HG03060 (cell line): ENCODE results near the gene RBMS3.
"Not testable (repeated sequence)": the region's sequence is repeated elsewhere in the genome, so short reads cannot be mapped to it uniquely, and the experiment has no call there.

Experiments used
- ATAC-seq: cut with Tn5 transposase; IDR thresholded peaks from one replicate; pipeline ENCODE4 v1.9.1; 2021; ENCODE audit warnings: low read depth, moderate number of reproducible peaks; ENCODE audit not compliant: unreplicated experiment

The RBMS3 gene

DNA sequence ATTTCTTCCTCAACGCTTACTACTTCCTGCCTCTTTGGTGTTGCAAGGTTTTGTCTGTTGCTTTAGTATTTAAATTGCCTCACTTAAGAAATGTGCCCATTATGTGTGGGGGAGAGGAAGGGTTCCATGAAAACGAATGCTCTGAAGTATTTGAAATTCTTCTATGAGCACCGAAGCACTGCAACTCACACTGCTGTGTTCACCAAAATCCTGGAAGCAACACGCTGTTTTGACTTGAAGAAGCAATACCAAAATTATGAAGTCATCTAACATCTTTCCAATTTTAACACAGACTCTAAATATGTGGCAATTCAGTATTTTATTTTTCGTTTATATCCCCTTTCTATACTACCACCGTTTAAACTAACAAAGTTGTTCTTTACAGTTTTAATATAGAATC lies 101.5 kb downstream of the RBMS3 start:
- ATAC-seq, result no peak

DNA sequence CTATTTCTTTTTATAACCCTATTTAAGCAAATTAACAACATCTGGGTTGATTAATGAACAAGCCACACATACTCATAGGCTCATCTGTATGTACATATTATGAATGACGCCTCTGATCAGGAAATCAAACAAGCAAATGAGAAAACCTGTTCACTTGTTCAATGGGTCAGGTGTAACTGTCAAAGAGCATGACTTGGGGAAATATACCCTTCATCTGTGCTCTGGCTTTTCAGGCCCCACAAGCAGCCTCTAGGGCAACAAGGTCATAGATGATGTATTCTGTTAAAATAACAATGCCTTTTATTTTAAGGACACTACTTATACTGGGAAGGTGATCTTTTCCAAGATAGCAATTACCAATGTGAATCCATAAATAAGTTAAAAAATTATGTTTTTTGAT lies 102.0 kb downstream of the RBMS3 start:
- no peak for ATAC-seq

DNA sequence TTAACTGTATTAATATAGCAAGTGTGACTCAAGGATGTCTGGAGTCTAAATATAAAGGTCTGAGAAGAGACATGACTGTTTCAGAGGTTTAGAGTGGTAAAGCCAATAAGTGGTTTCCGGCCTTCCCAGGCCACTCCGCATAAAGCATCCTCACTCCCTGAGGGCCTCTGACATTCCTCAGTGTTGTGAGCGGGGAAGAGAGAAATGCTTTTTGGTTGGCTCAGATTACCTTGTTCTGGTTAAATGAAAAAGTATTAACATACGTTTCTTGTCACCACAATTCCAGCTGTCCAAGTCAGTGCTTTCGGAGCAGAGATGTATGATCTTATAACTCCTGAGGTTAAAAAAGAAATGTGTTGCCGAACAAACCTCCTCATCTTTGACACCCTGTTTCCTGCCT lies 103.8 kb downstream of the RBMS3 start:
- no peak for ATAC-seq

DNA sequence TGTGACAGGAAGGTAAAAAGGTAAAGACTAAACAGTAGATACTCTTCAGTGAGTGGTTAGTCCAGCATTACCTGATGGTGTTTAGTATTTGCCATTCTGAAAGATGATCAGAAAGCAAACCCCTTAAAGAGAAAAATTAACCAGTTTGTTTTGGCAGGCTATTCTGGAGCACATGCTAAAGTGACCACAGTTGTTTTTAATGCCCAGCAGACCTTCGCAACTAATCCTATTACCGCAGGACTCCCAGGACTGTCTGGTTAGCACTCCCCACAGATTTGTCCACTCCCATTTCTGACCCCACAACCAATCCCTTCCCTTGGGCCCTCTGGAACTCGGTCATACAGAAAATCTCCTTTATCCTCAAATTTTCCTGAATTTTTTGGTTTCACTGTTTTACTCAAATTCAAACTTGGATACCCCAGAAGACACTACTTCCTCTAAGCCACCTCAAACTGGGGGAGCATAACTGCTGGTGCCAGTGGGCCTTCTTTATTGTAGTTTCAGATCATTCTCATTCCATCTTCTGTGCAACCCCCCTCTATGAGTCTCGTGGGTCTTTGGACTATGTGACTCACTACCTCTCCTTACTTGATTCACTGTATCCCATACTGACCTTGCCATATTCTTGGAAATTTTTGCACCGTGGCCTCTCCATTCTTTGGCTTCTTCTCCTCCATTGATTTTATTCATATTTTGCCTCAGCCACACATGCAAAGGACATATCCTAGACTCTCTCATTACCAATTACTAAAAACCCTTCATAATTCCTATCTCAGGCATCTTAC lies 104.4 kb downstream of the RBMS3 start:
- ATAC-seq, result no peak

DNA sequence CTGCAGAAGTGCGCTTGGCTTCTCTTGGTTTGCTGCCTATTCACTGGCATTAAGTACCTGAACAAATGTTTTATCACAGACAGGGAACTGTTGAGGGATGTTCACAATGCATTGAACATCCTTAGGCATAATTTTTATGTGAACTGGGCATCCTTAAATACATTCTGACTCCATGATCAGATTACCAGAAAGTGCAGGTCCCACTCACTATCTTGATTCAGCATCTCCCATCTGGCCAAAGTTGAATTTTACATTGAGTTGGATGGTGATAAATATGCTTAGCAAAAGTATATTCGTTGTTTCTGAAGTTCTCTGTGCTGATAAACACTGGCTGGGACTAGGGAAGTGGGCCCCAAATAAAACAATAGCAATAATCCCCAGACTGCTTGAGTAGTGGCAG lies 108.5 kb downstream of the RBMS3 start:
- no peak for ATAC-seq

DNA sequence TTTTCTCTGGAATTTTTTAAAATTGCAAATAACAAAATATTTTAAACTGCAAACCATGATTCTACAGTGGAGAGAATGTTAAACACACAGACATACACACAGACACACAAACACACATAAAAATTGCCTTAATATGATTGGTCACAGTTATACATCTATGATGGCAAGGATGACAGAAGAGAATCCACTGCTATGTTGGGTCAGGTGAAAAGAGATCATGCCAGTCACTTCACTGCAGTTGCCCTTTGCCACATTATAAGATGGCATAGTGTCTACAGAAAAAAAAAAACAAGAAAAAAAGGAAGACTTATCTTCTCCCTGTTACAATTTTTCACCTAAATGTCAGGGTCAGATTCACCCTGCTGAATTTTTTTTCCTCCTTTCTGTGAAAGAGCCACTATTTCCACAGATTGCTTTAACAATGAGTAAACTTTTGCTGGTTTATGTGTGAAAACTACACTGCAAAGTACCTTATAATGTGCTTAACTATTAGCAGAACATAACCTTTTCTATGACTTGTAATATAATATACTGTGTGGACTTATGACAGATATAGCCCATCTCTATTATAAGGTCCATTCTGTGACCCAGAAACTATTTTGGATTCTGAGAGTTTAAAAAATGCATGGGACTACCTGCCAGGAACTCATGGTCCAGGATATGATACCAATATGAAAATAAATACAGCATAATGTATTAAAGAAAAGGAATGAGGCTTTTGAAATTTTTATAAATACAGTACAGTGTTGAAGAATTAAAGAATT lies 111.9 kb downstream of the RBMS3 start:
- ATAC-seq, result no peak

DNA sequence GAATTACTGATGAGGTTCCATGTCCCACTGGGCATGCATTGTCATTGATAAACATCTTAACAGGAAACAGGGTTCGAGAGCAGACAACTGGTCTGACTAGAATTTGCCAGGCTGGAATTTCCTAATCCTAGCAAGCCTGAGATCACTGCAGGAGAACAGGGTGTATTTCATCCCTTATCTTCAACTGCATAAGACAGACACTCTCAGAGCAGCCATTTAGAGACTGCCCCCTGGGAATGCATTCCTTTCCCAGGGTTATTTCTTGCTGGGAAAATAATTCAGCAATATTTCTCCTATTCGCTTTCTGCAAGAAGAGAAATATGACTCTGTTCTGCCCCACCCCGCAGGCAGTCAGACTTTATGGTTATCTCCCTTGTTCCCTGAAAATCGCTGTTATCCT lies 113.1 kb downstream of the RBMS3 start:
- not testable (repeated sequence) for ATAC-seq

DNA sequence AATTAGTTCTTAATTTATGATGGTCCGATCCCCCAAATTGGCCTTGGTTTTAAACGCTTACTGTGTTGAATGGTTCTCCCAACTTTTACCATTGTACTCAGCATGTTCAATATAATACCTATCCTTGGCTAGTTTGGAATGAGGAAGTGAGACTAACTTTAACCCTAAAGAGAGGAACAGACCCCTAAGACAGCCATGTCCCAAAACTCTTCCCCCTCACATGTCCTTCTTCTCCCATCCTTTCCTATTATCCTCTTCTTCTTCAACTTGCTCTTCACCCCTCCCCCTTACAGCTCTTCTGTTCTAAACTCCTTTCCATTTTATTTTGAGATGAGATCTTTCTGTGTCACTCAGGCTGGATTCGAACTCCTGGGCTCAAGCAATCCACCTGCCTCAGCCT lies 116.5 kb downstream of the RBMS3 start:
- no peak for ATAC-seq

DNA sequence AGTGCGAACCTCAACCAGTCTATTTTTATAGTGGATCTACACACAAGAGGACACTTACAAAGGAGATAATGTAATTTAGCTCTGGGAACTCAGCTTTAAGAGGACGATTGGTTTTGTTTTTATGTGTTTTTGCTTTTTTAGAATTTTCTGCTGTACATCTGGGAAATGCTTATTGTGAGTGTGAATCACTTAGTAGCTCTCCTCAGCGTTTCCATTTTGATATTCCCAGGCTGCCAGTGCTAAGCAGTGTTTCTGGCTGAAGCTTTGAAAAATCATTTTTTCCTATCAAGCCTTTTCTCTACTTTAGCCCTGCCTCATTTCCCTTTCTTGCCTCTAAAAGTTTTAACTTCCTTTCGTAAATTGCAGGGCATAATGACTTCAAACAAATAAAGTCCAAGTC lies 117.9 kb downstream of the RBMS3 start:
- ATAC-seq, result no peak

DNA sequence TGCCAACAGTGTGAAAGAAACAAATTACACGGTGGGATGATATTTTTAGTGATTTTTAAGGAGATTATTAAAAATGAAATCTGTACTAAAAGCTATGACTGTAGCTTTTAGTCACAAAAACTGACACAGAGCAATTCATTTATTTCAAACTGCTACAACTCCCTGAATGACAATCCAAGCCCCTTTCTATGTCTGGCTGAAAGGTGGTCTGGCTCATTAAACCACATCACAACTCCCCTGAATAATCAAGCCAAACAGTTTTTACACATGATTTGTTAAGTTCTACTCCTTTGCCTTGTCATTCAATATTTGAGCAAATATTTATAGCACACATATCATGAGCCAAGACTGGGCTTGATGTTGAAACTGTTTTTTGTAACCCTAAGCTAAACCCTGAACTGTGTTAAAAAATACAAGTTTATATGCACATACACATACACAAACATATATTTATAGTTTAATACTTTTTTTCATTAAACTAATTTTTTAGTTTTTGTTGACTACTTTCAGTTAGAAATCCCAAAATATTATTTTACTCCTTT lies 125.5 kb downstream of the RBMS3 start:
- no peak for ATAC-seq

DNA sequence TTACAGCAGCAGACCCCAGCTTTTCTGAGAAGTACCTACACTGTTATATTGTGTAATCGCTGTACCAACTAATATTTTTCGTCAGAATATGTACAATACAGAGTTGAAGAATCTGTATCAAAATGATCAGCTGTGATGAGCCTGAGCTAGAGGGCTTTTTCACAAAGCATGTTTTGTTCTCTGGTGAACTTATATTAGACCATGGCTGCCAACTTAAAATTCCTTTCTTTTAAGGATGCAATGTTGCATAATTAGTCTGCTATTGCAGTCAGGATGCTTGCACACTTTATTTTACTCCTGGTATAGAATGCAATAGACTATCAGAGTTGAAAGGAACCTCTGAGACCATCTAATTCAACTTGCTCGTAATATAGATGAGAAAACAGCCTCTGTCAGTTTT lies 127.8 kb downstream of the RBMS3 start:
- no peak for ATAC-seq

DNA sequence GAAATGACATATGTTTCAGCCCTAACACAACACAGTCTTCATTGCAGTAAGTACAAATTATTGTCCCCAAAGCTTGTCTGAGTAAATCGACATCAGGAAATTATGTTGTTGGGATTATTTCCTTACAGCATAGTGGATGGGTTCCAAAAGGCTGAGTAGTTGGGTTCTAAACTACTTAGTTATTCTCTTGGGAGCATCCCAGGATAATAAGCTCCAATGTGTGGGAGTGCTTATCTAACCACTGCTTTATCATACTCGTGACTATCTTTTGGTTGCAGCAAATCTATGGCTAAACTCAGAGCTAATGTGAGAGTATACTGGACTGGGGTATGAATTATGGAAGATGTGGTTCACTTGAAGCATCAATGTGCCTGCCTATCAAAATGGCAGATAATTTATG lies 128.5 kb downstream of the RBMS3 start:
- ATAC-seq, result no peak

DNA sequence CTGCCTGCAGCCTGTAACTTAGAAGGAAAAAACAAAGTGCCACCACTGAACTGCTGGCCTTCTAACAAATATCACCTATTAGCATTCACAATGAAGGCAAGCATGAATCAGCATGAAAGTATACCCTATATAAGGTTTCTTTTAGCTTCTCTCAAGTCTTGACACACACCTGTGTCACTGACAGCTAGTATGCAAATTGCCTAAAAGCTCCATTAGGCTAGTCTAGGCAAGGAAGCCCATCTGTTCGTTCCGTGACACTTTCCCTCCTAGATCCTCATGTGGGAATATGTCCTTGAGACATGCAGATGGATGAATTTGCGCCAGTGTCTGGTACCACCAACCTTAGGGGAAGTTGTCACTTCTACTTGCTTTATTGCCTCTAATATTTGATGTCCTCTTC lies 129.3 kb downstream of the RBMS3 start:
- ATAC-seq, result no peak

DNA sequence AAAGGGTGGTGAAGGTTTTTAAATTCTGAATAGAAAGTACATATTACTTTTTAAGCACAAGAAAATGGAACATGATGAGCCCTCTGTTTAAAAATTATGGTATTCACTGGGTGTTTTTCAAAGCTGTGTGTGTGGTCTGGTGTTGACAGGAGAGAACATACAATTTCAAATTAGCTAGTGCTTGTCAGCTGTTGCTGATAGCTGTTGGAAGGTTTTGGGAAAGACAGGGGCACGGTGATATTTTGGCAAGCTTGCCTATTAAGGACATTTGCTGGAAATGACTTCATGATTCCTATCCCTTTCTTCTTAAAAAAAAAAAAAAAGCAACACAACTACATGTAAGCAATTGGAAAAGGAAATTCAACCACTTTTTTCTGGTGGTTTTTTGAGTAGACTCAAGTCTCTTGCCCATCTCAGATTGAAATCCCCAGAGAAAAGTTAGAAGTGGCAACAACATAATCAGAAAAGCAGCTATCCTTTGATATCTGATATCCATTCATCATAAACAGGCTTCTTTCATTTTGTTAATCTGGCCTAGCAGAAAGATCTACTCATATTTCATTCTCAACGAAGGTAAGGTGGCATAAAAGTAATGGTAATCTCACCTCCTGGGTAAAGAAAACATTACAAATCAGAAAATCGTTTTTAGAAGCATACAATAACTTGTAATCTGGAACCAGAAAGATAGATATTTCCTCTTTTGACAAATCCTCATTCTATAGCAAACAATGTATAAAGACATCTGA lies 130.0 kb downstream of the RBMS3 start:
- ATAC-seq, result no peak

DNA sequence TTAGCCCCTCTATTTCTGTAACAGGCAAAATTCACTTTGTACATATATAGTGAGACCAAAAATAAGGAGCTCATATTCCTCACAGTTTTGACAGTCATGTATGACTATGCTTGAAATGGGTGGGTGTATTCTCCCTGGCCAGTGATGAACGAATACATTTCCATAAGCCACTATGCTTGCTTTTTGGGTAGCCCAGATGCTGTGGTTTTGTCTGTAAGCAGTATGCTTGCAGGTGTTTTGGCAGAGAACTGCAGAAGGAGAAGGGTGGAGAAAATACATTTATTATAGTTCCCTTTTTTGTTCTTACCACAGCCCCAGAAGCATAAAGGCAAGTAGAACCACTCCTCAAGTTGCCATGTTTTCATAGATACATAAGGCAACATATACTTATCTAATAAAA lies 131.2 kb downstream of the RBMS3 start:
- ATAC-seq, result peak; percentile 72

DNA sequence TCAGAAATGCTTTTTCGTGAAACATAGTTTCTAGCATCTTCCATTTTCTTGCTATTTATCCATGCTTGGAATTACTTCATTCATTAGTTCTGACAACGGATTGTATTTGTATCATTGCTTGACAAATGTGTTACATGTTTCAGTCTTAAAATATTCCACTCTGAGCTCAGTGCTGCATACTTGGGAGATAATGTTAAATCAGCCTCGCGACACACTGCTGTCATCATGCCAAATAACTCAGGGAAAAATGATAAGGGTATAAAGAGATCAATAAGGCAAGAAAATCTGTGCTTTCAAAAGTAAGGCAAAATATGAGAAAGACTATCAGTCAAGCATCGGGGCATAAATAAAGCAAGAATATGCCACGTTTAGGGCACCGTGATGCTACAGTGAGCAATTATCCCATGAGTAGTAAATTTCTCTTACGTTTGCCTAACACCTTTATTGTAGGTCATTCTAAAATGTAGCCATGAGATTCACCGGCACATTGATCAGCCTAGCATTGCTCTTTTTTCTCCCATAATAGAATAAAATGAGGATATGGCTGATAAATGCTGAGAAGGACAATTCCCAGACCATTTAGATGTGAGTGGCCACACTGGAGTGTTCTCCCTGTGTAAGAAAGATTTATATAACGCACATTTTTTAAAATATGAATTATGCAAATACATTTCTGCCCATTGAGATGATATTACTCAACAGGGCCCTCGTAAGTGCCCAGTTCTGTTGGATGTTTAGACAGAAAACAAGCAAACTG lies 133.8 kb downstream of the RBMS3 start:
- no peak for ATAC-seq

DNA sequence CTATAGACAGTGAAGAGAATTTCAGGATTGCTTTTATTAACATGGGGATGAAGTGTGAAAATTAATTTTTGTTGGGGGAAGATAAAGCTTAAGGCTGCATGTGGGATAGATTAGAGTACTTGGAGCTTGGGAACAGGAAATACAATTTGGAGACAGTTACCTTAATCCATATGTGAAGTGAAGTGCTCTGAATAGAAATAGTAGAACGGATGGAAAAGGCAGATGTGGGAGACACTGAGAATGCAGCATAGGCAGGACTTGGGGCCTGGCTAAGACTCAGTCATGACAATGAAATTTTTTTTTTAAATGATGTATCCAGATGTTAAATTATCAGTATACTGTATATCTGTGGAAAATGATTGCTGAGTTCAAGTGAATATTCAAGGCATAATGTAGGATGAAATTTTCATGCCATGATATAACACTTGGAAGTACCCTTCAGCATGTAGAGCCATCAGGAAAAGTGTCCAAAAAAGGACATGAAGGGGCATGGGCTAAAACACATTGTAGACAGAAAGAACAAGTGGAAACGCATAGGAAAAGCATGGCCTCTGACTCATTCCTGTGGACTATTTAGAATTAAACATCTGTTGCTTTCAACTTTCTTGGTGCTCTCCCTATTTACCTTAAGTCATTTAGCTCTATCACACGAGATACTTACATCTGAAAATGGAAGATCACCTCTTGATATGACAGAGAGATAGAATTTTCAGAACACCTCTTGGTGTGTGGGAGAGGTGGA lies 134.8 kb downstream of the RBMS3 start:
- no peak for ATAC-seq

DNA sequence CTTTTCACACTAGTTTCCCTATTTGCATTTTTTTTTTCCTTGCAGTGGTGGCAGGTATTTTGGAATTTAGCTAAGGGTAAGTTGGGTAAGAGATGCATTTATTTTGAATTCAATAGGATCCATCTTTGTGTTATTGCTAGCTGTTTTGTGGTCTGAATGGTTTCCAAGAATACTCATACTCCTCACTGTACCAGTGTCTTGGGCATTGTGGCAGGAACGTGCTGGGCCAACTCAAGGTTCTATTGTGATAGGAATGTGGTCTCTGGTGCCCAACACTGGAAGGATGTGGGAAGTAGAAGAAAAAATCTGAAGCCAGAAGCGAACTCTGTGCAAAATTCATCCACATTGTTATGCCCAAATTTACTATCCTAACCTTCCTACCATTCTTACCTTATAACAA lies 135.6 kb downstream of the RBMS3 start:
- no peak for ATAC-seq

DNA sequence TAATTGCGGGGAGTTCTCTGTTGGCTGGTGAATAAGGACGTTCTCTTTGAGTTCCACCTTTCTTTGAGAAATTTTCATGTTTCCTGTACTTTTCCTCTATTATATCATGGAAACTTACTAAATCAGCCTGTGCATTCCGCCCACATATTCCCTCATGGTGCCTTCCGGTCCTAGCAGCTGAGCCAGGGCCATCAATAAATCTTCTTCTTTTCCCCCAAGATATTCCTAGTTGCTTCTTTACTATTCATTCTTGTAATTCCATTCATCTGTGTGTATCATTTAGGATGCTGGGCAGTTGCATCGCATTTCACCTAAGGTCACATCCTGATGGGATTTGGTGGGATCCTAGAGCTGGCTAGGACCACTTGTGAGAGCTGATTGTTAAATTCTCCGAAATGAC lies 139.2 kb downstream of the RBMS3 start:
- no peak for ATAC-seq
